Mammary epithelial cell (primary cell): ENCODE data around the gene STX16.

Experiments used
- CTCF ChIP-seq, 2 donors: IDR thresholded peaks in 1 of 2; conservative IDR thresholded peaks in 1 of 2; 2 replicates each; pipeline ENCODE4 v1.5.1; 2011 to 2012; ENCODE audit warnings: inconsistent platforms in 2 of 2, low read length in 2 of 2, mild to moderate bottlenecking in 2 of 2, control low read depth in 1 of 2, low read depth in 1 of 2; ENCODE audit not compliant: insufficient read depth in 1 of 2; ENCODE audit errors: extremely low read depth in 1 of 2
- EZH2 ChIP-seq: IDR thresholded peaks from 2 replicates; pipeline ENCODE4 v1.6.1; 2012; ENCODE audit warnings: low read length, inconsistent platforms, borderline replicate concordance

GRCh38 chr20:58634521-58635278 lies 16.4 kb upstream of the STX16 start:
- TF ChIP-seq CTCF (conservative IDR thresholded peaks at IDR 0.05 in 1 of 2, IDR thresholded peaks at IDR 0.05 in 1 of 2; ENCODE audit: extremely low read depth in 1 of 2, insufficient read depth in 1 of 2, low read depth in 1 of 2, low read length in 2 of 2) (no peak), EZH2 (no peak)
